Gastroesophageal sphincter (tissue), 4 donors: Measurements from ENCODE around the gene BDKRB2. TPM values are rescaled to one million over a fixed set of nuclear protein-coding genes. Genes with fewer than 3 reads are reported as not detected.

Experiments used
- ATAC-seq: fragments of 150-250 bp; one replicate; pipeline ENCODE4 v1.9.1; 2016; ENCODE audit warnings: mild to moderate bottlenecking, moderate library complexity
- H3K27ac ChIP-seq, 4 donors: fragments of 200-600 bp; sonication (generic) in 3 of 4; 1 replicate in 3 of 4; 2 replicates in 1 of 4; pipeline ENCODE4 v1.5.1; 2016 to 2019
- H3K27me3 ChIP-seq: fragments of 200-600 bp; sonication (generic); one replicate; pipeline ENCODE4 v1.5.1; 2019
- H3K36me3 ChIP-seq, 2 donors: fragments of 200-600 bp; sonication (generic); one replicate each; pipeline ENCODE4 v1.5.1; 2019; ENCODE audit warnings: control low read depth in 1 of 2
- H3K4me1 ChIP-seq, 3 donors: fragments of 200-600 bp; sonication (generic); 1 replicate in 2 of 3; 2 replicates in 1 of 3; pipeline ENCODE4 v1.5.1; 2016 to 2019; ENCODE audit warnings: control low read depth in 2 of 3
- H3K4me3 ChIP-seq, 2 donors: fragments of 200-600 bp; sonication (generic); one replicate each; pipeline ENCODE4 v1.5.1; 2019; ENCODE audit warnings: mild to moderate bottlenecking in 1 of 2, moderate library complexity in 1 of 2
- H3K9me3 ChIP-seq, 3 donors: fragments of 200-600 bp; sonication (generic); one replicate each; pipeline ENCODE4 v1.5.1; 2017 to 2019; ENCODE audit warnings: control low read depth in 2 of 3
- CTCF ChIP-seq, 4 experiments: fragments of 200-600 bp in 2 of 4; fragments of 450-650 bp in 2 of 4; sonication (generic) in 1 of 4; IDR thresholded peaks; one replicate each; pipeline ENCODE4 v1.5.1; 2017 to 2019; ENCODE audit warnings: antibody characterized with exemption in 4 of 4, mild to moderate bottlenecking in 2 of 4, moderate library complexity in 2 of 4
- EP300 ChIP-seq: sonication (generic); formaldehyde crosslinking; IDR thresholded peaks from one replicate; pipeline ENCODE4 v1.6.1; 2017; ENCODE audit warnings: antibody characterized with exemption, mild to moderate bottlenecking
- POLR2A ChIP-seq, 2 donors: fragments of 450-650 bp; IDR thresholded peaks; one replicate each; pipeline ENCODE4 v1.6.1; 2017; ENCODE audit warnings: antibody characterized with exemption in 2 of 2, mild to moderate bottlenecking in 2 of 2, moderate library complexity in 1 of 2
- POLR2AphosphoS5 ChIP-seq: sonication (generic); formaldehyde crosslinking; IDR thresholded peaks from one replicate; pipeline ENCODE4 v1.6.1; 2017; ENCODE audit warnings: antibody characterized with exemption
- WGBS, 2 donors: methylation state at CpG; one replicate each; pipeline ENCODE4 v1.1.5; 2018; ENCODE audit warnings: low coverage in 1 of 2; 5-methylcytosine and 5-hydroxymethylcytosine counted together
- small RNA-seq, 4 donors: library from RNA; depleted of rRNA; stranded (forward); fragments of <200 nt; gene quantifications; one replicate each; pipeline ENCODE3, GENCODE V24; 2016
- total RNA-seq, 4 donors: library from RNA; depleted of rRNA; stranded (reverse); fragments of >200 nt; gene quantifications; one replicate each; pipeline ENCODE4 v1.1.0, GENCODE V29; 2016

The BDKRB2 gene
- total RNA-seq, 4 donors from 2014 or later: 3.3 to 13.6 (median 8.3) TPM

GRCh38 chr14:96286251-96286650 lies 81.6 kb downstream of the BDKRB2 start:
- Histone ChIP-seq H3K36me3 (peaks cover 10 to 79% of the 10 kb centered on the region in 2 donors), H3K4me3 (no peak overlapping the region), H3K4me1 (peaks cover 0 to 11% (median 0%) of the 10 kb centered on the region in 3 donors), H3K27me3 (no peaks in the 10 kb centered on the region), H3K9me3 (no peaks in the 10 kb centered on the region), H3K27ac (peak overlapping the region; percentile 68 to 83 (median 75))
- no peak for ATAC-seq
- TF ChIP-seq POLR2AphosphoS5 (no peak), EP300 (no peak), CTCF (IDR thresholded peaks at IDR 0.05) (no peak), POLR2A (IDR thresholded peaks at IDR 0.05) (no peak)
- 36 to 53% methylated on average over 1 of the region's 1 CpG for WGBS, 2 donors

GRCh38 chr14:96287856-96288255 lies 83.2 kb downstream of the BDKRB2 start:
- 100% methylated on average over 1 of the region's 1 CpG; no CpG with 5 or more reads in 1 of the 2 donors for WGBS, 2 donors
- Histone ChIP-seq H3K9me3 (no peaks in the 10 kb centered on the region), H3K27me3 (no peaks in the 10 kb centered on the region), H3K4me3 (no peak overlapping the region), H3K4me1 (peaks cover 0 to 11% (median 0%) of the 10 kb centered on the region in 3 donors), H3K36me3 (peaks cover 10 to 78% of the 10 kb centered on the region in 2 donors), H3K27ac (no peak overlapping the region)
- TF ChIP-seq POLR2A (IDR thresholded peaks at IDR 0.05) (no peak), POLR2AphosphoS5 (no peak), EP300 (no peak), CTCF (IDR thresholded peaks at IDR 0.05) (no peak)
- ATAC-seq: no peak

Small RNA genes lying within 50 kb of the gene (small RNA-seq; reads per million reads assigned to genes)
- 0 reads per million in 4 donors for gene CKS1BP1

Other genes with a start within 250 kb of the BDKRB2 start
- 100 to 1,000 TPM in 1 of 4 donors, 10 to 100 TPM in 3; 52.0 to 135 (median 74.6) TPM for gene C14orf132, start 165.5 kb upstream of the BDKRB2 start, total RNA-seq
- 1 to 10 TPM in 2 of 4 donors, under 1 TPM in 1, not detected in 1; 0.50 to 7.9 (median 1.2) TPM for gene BDKRB1, start 51.4 kb downstream of the BDKRB2 start, total RNA-seq
- 10 to 100 TPM; 18.9 to 40.5 (median 25.8) TPM for gene ATG2B, start 158.5 kb downstream of the BDKRB2 start, total RNA-seq
- gene GSKIP, start 158.7 kb downstream of the BDKRB2 start, total RNA-seq: 10 to 100 TPM; 11.0 to 58.3 (median 23.0) TPM
- 1 to 10 TPM in 2 of 4 donors, under 1 TPM in 1, not detected in 1; 0.94 to 3.8 (median 2.3) TPM for gene AK7, start 187.3 kb downstream of the BDKRB2 start, total RNA-seq